HepG2 (cell line): Measurements from ENCODE around the gene VARS1. TPM values are rescaled to one million over a fixed set of nuclear protein-coding genes. Genes with fewer than 3 reads are reported as not detected.

Experiments used
- ARNTL ChIP-seq: sonication (generic); formaldehyde crosslinking; IDR thresholded peaks from 2 replicates; pipeline ENCODE4 v1.4.0; 2020; ENCODE audit warnings: mild to moderate bottlenecking, missing genetic modification reagents
- ATF1 ChIP-seq: IDR thresholded peaks from 2 replicates; pipeline ENCODE4 v1.6.1; 2016; ENCODE audit warnings: mild to moderate bottlenecking, control low read depth
- CEBPB ChIP-seq: IDR thresholded peaks from 2 replicates; pipeline ENCODE4 v1.6.1; 2011; ENCODE audit warnings: low read depth, low read length, improper control_type of control experiment, borderline replicate concordance
- DBP ChIP-seq: sonication (generic); formaldehyde crosslinking; IDR thresholded peaks from 2 replicates; pipeline ENCODE4 v1.4.0; 2020; ENCODE audit warnings: missing genetic modification reagents; ENCODE audit errors: not compliant biosample characterization
- FUBP1 ChIP-seq: sonication (generic); formaldehyde crosslinking; IDR thresholded peaks from 2 replicates; pipeline ENCODE4 v1.5.1; 2020; ENCODE audit warnings: missing genetic modification reagents, mild to moderate bottlenecking, borderline replicate concordance
- GZF1 ChIP-seq: sonication (generic); formaldehyde crosslinking; IDR thresholded peaks from 2 replicates; pipeline ENCODE4 v1.5.1; 2020; ENCODE audit warnings: mild to moderate bottlenecking, missing genetic modification reagents
- KLF9 ChIP-seq: IDR thresholded peaks from 2 replicates; pipeline ENCODE4 v1.6.1; 2016; ENCODE audit warnings: low read depth
- MED1 ChIP-seq: sonication (generic); formaldehyde crosslinking; IDR thresholded peaks from 2 replicates; pipeline ENCODE4 v1.4.0; 2020; ENCODE audit warnings: missing genetic modification reagents
- PRDM4 ChIP-seq: sonication (generic); formaldehyde crosslinking; IDR thresholded peaks from 2 replicates; pipeline ENCODE4 v1.9.0; 2021; ENCODE audit warnings: missing genetic modification reagents, borderline replicate concordance
- RFX3 ChIP-seq: IDR thresholded peaks from 2 replicates; pipeline ENCODE4 v1.6.1; 2016; ENCODE audit warnings: missing biosample characterization, missing genetic modification reagents
- SETDB1 ChIP-seq: sonication (generic); formaldehyde crosslinking; IDR thresholded peaks from 2 replicates; pipeline ENCODE4 v1.5.1; 2020; ENCODE audit warnings: missing genetic modification reagents, mild to moderate bottlenecking, borderline replicate concordance
- SMARCC2 ChIP-seq: fragments of 450-650 bp; IDR thresholded peaks from 2 replicates; pipeline ENCODE4 v1.6.1; 2017; ENCODE audit warnings: antibody characterized with exemption, mild to moderate bottlenecking
- TAF1 ChIP-seq: sonication (generic); formaldehyde crosslinking; IDR thresholded peaks from 2 replicates; pipeline ENCODE4 v1.4.0; 2020; ENCODE audit warnings: missing genetic modification reagents
- TEF ChIP-seq: sonication (generic); formaldehyde crosslinking; IDR thresholded peaks from 2 replicates; pipeline ENCODE4 v1.5.0; 2020; ENCODE audit warnings: missing genetic modification reagents
- ZNF160 ChIP-seq: sonication (generic); formaldehyde crosslinking; IDR thresholded peaks from 2 replicates; pipeline ENCODE4 v1.8.0; 2022; ENCODE audit warnings: mild to moderate bottlenecking, inconsistent platforms, missing genetic modification reagents
- ZNF326 ChIP-seq: sonication (generic); formaldehyde crosslinking; IDR thresholded peaks from 2 replicates; pipeline ENCODE4 v1.4.0; 2020; ENCODE audit warnings: missing genetic modification reagents, borderline replicate concordance
- ZNF670 ChIP-seq: sonication (generic); formaldehyde crosslinking; IDR thresholded peaks from 2 replicates; pipeline ENCODE4 v1.8.0; 2022; ENCODE audit warnings: mild to moderate bottlenecking, missing genetic modification reagents, borderline replicate concordance
- polyA plus RNA-seq, 8 experiments: library from polyadenylated mRNA; depleted of rRNA in 3 of 8; stranded (reverse) in 7 of 8; unstranded in 1 of 8; fragments of >200 nt; fragmentation: Illumina TruSeq in 4 of 8; extraction: Trizol in 4 of 8; gene quantifications; 2 replicates each; pipeline versions ENCODE4 v1.2.1 to v1.2.3, GENCODE V29; 2011 to 2016; ENCODE audit warnings: low read depth in 4 of 8, missing spikeins in 1 of 8, mixed read lengths in 1 of 8; ENCODE audit not compliant: insufficient read depth in 1 of 8
- total RNA-seq, 5 experiments: library from RNA; depleted of rRNA; stranded (reverse); fragments of >200 nt; fragmentation: Illumina TruSeq; extraction: Trizol; gene quantifications; 2 replicates each; pipeline ENCODE4 v1.2.3, GENCODE V29; 2016; ENCODE audit warnings: low read depth in 1 of 5
- TF ChIP-seq, protein P1 (sequence below): sonication (generic); formaldehyde crosslinking; IDR thresholded peaks from 2 replicates; pipeline ENCODE4 v1.5.1; 2020; ENCODE audit warnings: mild to moderate bottlenecking, moderate library complexity, missing genetic modification reagents
- TF ChIP-seq, protein P2 (sequence below): sonication (generic); formaldehyde crosslinking; conservative IDR thresholded peaks from 2 replicates; pipeline ENCODE4 v1.4.0; 2020; ENCODE audit warnings: missing genetic modification reagents
- TF ChIP-seq, protein P3 (sequence below): sonication (generic); formaldehyde crosslinking; IDR thresholded peaks from 2 replicates; pipeline ENCODE4 v1.4.0; 2020; ENCODE audit warnings: mild to moderate bottlenecking, missing genetic modification reagents

VARS1 gene
- total and polyA plus RNA-seq, 2 of the 13 experiments (the other 11 are each of a cell fraction or from before 2014, with no cell fraction given): 14.7 to 56.1 TPM

DNA sequence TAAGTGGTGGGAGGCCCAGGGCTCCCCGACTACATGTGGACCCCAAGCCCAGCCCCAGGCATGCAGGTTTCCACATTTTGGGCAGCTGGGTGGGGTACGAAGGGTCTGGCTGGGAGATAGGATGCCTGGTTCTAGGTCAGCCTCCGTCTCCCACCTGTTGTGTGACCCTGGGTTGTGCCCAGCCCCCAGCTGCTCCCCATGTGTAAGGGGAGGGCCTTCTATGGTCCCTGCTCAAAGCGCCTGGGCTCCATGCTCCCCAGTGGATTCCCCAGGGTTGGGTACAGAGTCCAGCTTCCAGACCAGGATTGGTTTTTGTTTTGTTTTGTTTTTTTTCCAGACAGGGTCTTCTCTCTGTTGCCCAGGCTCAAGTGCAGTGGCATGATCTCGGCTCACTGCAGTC is 17.4 kb downstream of the VARS1 start (continued):
- no peak for TF ChIP-seq ATF1 (CRISPR knock-in tag)
- no peak for TF ChIP-seq KLF9 (CRISPR knock-in tag)
- TF ChIP-seq DBP: peak; percentile 38
- TF ChIP-seq SETDB1 (CRISPR knock-in tag): no peak
- TF ChIP-seq, protein P1, sequence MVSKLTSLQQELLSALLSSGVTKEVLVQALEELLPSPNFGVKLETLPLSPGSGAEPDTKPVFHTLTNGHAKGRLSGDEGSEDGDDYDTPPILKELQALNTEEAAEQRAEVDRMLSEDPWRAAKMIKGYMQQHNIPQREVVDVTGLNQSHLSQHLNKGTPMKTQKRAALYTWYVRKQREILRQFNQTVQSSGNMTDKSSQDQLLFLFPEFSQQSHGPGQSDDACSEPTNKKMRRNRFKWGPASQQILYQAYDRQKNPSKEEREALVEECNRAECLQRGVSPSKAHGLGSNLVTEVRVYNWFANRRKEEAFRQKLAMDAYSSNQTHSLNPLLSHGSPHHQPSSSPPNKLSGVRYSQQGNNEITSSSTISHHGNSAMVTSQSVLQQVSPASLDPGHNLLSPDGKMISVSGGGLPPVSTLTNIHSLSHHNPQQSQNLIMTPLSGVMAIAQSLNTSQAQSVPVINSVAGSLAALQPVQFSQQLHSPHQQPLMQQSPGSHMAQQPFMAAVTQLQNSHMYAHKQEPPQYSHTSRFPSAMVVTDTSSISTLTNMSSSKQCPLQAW (CRISPR knock-in tag): 0 out of 2 replicates have a peak, but pooled peaks have one; percentile 26
- no peak for TF ChIP-seq ARNTL (CRISPR knock-in tag)
- TF ChIP-seq, protein P2, sequence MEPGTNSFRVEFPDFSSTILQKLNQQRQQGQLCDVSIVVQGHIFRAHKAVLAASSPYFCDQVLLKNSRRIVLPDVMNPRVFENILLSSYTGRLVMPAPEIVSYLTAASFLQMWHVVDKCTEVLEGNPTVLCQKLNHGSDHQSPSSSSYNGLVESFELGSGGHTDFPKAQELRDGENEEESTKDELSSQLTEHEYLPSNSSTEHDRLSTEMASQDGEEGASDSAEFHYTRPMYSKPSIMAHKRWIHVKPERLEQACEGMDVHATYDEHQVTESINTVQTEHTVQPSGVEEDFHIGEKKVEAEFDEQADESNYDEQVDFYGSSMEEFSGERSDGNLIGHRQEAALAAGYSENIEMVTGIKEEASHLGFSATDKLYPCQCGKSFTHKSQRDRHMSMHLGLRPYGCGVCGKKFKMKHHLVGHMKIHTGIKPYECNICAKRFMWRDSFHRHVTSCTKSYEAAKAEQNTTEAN (CRISPR knock-in tag): no peak
- TF ChIP-seq TAF1 (CRISPR knock-in tag): no peak
- TF ChIP-seq RFX3 (CRISPR knock-in tag): no peak
- TF ChIP-seq ZNF670 (CRISPR knock-in tag): no peak
- TF ChIP-seq ZNF326: no peak
- TF ChIP-seq, protein P3, sequence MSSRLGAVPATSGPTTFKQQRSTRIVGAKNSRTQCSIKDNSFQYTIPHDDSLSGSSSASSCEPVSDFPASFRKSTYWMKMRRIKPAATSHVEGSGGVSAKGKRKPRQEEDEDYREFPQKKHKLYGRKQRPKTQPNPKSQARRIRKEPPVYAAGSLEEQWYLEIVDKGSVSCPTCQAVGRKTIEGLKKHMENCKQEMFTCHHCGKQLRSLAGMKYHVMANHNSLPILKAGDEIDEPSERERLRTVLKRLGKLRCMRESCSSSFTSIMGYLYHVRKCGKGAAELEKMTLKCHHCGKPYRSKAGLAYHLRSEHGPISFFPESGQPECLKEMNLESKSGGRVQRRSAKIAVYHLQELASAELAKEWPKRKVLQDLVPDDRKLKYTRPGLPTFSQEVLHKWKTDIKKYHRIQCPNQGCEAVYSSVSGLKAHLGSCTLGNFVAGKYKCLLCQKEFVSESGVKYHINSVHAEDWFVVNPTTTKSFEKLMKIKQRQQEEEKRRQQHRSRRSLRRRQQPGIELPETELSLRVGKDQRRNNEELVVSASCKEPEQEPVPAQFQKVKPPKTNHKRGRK (CRISPR knock-in tag): no peak
- no peak for TF ChIP-seq PRDM4
- no peak for TF ChIP-seq TEF (CRISPR knock-in tag)
- no peak for TF ChIP-seq FUBP1 (CRISPR knock-in tag)
- TF ChIP-seq ZNF160 (CRISPR knock-in tag): peak; percentile 44; the same call in 1 of the 2 replicates
- no peak for TF ChIP-seq SMARCC2
- TF ChIP-seq MED1 (CRISPR knock-in tag): no peak; the same call in 1 of the 2 replicates
- no peak for TF ChIP-seq CEBPB
- TF ChIP-seq GZF1 (CRISPR knock-in tag): no peak
